IPS-NIHi7 (cell line): ENCODE results near the gene RALGDS.

Source experiments
- DNase-seq: peaks from one replicate; pipeline ENCODE4 v3.0.0; 2012; ENCODE audit warnings: mixed read lengths; ENCODE audit errors: extremely low spot score

The RALGDS gene

GRCh38 chr9:133119103-133119845 lies 1.8 kb downstream of the RALGDS start:
- no peak for DNase-seq

- no peak for DNase-seq
Observed at GRCh38 chr9:133118568-133118967, 2.5 kb downstream of the RALGDS start.

GRCh38 chr9:133118179-133118520 lies 2.9 kb downstream of the RALGDS start:
- DNase-seq, result no peak

GRCh38 chr9:133117271-133118178 lies 3.5 kb downstream of the RALGDS start:
- no peak for DNase-seq

- DNase-seq, result no peak
Observed at GRCh38 chr9:133116346-133117231, 4.5 kb downstream of the RALGDS start.

GRCh38 chr9:133115604-133116345 lies 5.3 kb downstream of the RALGDS start:
- DNase-seq, result no peak

- DNase-seq, result no peak
Observed at GRCh38 chr9:133114886-133115603, 6.0 kb downstream of the RALGDS start.

- DNase-seq, result no peak
Observed at GRCh38 chr9:133113949-133114885, 6.8 kb downstream of the RALGDS start.

GRCh38 chr9:133113163-133113948 lies 7.7 kb downstream of the RALGDS start:
- no peak for DNase-seq

- DNase-seq, result no peak
Observed at GRCh38 chr9:133112663-133113026, 8.4 kb downstream of the RALGDS start.

GRCh38 chr9:133111808-133112662 lies 9.0 kb downstream of the RALGDS start:
- no peak for DNase-seq

GRCh38 chr9:133109931-133110650 lies 10.9 kb downstream of the RALGDS start:
- DNase-seq, result no peak

- no peak for DNase-seq
Observed at GRCh38 chr9:133108794-133109641, 12.0 kb downstream of the RALGDS start.

GRCh38 chr9:133107961-133108793 lies 12.9 kb downstream of the RALGDS start:
- DNase-seq, result no peak

GRCh38 chr9:133107245-133107722 lies 13.8 kb downstream of the RALGDS start:
- no peak for DNase-seq
